ENCODE measurements around the gene CLEC20A.

The CLEC20A gene

DNA sequence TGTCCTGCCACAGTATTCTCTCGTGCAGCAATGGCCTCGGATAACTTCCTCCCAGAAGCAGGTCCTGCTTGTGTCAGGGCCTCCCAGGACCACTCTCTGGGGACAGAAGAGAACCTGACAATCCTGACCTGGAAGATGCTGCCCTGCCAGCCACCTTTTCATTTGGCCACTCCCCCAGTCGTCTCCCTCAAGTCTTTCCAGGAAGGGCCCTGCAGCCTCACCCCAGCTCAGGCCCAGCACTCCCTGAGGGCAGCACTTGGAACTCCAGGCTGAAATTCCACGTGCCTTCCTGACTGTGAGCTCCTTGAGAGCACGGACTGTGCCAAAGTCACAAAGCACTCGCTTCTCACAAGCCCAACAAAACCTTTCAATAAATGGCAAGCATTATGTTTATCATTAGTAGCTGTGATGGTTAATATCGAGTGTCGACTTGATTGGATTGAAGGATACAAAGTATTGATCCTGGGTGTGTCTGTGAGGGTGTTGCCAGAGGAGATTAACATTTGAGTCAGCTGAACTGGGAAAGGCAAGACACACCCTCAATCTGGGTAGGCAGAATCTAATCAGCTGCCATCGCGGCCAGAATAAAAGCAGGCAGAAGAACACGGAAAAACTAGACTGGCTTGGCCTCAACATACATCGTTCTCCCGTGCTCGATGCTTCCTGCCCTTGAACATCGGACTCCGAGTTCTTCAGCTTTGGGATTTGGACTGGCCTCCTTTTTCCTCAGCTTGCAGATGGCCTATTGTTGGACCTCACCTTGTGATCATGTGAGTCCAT is 2.3 kb upstream of the CLEC20A start:
- no peak for DNase-seq

DNA sequence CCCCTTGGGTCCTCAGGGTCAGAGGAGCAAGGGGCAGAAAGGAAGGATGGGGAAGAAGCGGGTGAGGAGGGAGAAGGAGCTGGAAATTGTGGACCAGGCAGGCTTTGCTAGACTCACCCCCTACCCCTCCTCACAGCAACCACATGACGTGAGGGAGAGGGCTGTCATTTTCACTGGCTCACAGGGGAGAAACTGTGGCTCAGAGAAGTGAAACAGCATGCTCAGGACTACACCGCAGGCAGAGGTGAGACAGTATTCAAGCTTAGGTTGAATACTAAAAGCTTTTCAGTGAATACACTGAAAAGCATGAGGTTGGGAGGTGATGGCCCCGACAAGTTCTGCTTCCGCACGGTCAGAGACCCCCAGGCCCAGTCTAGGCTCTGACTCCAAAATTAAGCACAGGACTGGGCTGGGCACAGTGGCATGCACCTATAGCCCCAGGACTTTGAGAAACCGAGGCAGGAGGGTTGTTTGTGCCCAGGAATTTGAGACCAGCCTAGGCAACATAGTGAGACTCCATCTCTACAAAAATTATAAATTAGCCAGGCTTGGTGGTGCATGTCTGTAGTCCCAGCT is 1.2 kb upstream of the CLEC20A start:
- no peak for DNase-seq

GRCh38 chr1:178495741-178496409 is 889 bp downstream of the CLEC20A start:
- no peak for DNase-seq

- DNase-seq, result no peak
These were observed 1.6 kb downstream of the CLEC20A start for GRCh38 chr1:178495158-178495557.

- DNase-seq, result no peak
These were observed 2.2 kb downstream of the CLEC20A start for GRCh38 chr1:178494569-178494971.

- no peak for DNase-seq
These were observed 3.4 kb downstream of the CLEC20A start for GRCh38 chr1:178493301-178493741.

DNA sequence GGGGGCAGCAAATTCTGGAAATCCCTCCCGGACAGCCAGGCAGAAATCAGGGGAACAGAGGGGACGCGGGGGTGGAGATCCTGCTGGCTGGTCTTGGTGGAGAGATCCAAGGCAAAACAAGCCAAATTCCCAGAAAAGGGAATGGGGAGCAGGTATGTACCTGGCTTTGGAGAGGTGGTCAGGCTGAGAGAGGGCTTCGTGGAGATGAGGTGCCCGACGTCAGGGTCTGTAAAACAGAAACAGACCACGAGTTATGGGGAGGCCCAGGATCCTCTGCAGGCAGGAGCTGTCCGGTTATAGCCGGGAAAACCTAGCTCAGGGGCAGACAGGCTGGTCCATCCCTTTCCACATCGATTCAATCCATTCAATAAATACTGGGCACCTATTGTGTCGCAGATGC is 4.4 kb downstream of the CLEC20A start:
- no peak for DNase-seq

DNA sequence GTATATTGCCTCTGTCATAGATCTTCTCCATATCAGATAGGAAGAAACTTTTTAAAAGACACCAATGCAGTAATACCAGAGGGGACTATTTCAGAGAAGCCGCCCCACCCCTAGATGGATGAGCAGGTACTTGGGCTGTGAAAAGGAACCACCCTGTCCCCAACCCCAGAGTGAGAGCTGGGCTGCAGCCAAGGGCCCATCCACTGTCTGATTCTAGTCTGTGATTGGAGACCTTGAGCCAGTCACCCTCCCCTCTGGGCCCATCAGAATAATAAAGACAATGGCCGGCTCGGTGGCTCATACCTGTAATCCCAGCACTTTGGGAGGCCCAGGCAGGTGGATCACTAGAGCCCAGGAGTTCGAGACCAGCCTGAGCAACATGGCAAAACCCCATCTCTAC is 5.0 kb downstream of the CLEC20A start:
- no peak for DNase-seq

DNA sequence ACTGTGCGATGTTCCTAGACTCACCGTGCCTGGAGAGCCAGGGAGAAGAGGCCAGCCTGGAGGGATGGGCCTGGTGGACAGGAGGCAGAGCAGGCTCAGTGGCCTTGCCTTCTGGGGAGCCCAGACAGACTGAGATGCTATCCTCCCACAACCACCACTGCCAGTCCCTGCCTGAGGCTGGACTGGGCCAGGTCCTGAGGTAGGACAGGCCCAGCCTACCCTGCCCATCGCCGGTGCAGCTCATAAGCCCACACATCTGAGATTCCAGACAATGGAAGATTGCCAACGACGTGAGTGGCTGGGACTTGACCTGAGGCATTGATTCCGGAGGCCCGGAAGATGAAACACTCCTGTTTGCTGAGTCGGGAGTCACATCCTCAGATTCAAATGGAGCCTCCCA is 5.8 kb downstream of the CLEC20A start:
- no peak for DNase-seq

DNA sequence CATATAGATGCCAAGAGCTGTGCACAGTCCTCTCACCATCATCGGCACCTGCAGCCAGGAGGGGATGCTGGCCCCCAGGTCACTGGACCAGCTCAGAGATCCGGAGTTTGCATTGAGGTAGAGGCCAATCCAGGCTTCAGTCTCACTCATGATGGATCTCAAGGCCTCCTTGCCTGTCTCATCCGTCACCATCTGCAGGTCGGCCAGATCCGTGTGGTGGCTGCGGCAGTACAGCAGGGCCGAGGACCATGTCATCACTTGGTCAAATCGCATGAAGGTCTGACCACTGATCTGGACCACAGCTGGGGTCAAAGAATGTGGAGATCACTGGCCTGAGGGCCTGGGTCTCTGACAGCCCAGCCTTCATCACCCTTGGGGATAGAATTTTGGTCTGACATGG is 6.6 kb downstream of the CLEC20A start:
- DNase-seq, result no peak

DNA sequence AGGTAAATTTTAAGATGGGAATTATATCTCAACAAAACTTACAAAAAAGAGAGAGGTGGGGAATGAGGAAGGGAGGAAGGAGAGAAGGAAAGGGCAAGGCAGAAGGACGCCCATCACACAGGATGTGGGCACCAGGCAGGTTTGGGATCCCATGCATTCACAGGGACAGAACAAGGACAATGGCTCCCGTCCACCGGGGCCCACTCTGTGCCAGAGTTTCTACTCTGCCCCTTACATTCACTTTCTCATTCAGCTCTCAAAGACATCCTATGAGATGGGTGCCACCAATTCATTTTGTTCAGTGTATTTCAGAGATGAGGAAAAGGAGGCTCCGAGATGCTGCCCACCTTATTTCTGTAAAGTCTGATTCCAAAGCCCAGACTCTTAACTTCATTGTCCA is 7.4 kb downstream of the CLEC20A start:
- no peak for DNase-seq

DNA sequence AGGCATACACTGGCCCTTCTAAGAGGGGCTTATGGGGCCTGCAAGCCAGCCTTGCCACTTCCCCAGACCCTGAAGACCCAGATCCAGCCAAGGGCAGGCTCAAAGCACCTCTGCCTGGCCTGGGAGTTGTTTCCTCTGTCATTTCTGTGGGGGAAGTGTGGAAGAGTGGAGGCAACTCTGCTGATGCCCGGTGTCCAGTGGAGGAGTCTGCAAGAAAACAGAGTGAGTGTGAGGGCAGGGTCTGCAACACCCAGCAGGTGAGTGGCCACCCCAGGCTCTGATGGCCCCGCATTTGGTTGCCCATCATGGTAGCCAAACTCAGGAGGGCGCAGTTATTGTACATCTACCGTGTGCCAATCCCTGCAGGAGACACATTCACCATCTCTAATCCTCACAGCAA is 8.4 kb downstream of the CLEC20A start:
- no peak for DNase-seq

DNA sequence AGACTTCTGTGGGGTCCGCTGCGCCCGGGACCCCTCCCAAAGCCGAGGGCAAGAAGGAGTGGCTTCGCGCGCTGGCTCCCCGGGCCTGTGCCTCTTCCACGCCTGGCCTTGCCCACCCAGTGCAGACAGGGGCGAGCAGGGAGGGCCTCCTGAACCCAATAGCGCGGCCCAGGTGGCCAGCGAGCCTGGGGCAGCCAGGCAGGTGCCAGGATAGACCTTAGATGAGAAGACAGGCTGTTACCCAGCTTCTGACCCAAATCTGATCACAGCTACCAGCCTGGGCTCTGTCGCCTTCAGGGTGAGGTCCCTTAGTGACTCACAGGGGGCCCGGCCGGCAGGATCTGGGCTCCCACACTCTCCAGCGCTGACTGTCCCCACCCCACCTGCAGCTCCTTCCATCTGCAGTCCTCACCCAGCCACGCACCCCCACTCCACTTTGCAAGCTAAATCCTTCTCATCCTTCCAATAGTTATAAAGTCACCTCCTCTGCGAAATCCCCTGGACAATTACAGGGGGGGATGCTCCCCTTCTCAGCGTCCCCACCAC is 9.6 kb downstream of the CLEC20A start:
- DNase-seq, result no peak

- DNase-seq, result no peak
These were observed 10.4 kb downstream of the CLEC20A start for GRCh38 chr1:178486100-178487069.

GRCh38 chr1:178485541-178485981 is 11.2 kb downstream of the CLEC20A start:
- DNase-seq, result no peak

- DNase-seq, result no peak
These were observed 12.0 kb downstream of the CLEC20A start for GRCh38 chr1:178484698-178485225.

- no peak for DNase-seq
These were observed 13.4 kb downstream of the CLEC20A start for GRCh38 chr1:178483251-178483957.

GRCh38 chr1:178477841-178478240 is 18.9 kb downstream of the CLEC20A start:
- DNase-seq, result no peak

- no peak for DNase-seq
These were observed 19.4 kb downstream of the CLEC20A start for GRCh38 chr1:178477373-178477772.

GRCh38 chr1:178472531-178472930 is 24.2 kb downstream of the CLEC20A start:
- no peak for DNase-seq

GRCh38 chr1:178470411-178470960 is 26.3 kb downstream of the CLEC20A start:
- DNase-seq, result no peak
